Measurements from ENCODE around the gene PEX26.
"Not testable (repeated sequence)": the region's sequence is repeated elsewhere in the genome, so short reads cannot be mapped to it uniquely, and the experiment has no call there.

PEX26 gene

GRCh38 chr22:18060646-18061620 is 16.9 kb upstream of the PEX26 start:
- Histone ChIP-seq H3K4me3 (no peak overlapping the region), H3K27ac (no peak overlapping the region), H3K9me3 (ENCODE audit: low read depth, low read length) (no peaks in the 10 kb centered on the region), H3K9ac (ENCODE audit: insufficient read length) (no peak overlapping the region), H3K36me3 (ENCODE audit: insufficient read depth, low read length) (no peaks in the 10 kb centered on the region)
- DNase-seq (ENCODE audit: low read depth, low spot score): no peak
- TF ChIP-seq FOXP2 (optimal IDR thresholded peaks at IDR 0.05; ENCODE audit: control extremely low read depth, extremely low read length, insufficient read depth) (no peak), POLR2AphosphoS5 (IDR thresholded peaks at IDR 0.05; ENCODE audit: borderline replicate concordance, low read depth, low read length) (no peak), EZH2 (IDR thresholded peaks at IDR 0.05) (no peak)

GRCh38 chr22:18062421-18062820 is 15.4 kb upstream of the PEX26 start:
- no peak for DNase-seq (ENCODE audit: low read depth, low spot score)
- Histone ChIP-seq H3K9me3 (ENCODE audit: low read depth, low read length) (no peaks in the 10 kb centered on the region), H3K27ac (peak overlapping the region; percentile 99), H3K9ac (ENCODE audit: insufficient read length) (peak overlapping the region; percentile 67), H3K4me3 (no peak overlapping the region), H3K36me3 (ENCODE audit: insufficient read depth, low read length) (no peaks in the 10 kb centered on the region)
- TF ChIP-seq POLR2AphosphoS5 (IDR thresholded peaks at IDR 0.05; ENCODE audit: borderline replicate concordance, low read depth, low read length) (no peak), EZH2 (IDR thresholded peaks at IDR 0.05) (no peak), FOXP2 (optimal IDR thresholded peaks at IDR 0.05; ENCODE audit: control extremely low read depth, extremely low read length, insufficient read depth) (no peak)

GRCh38 chr22:18063306-18063705 is 14.5 kb upstream of the PEX26 start:
- Histone ChIP-seq H3K9ac (ENCODE audit: insufficient read length) (peak overlapping the region; percentile 67), H3K4me3 (peak overlapping the region; percentile 67), H3K27ac (peak overlapping the region; percentile 99), H3K36me3 (ENCODE audit: insufficient read depth, low read length) (no peaks in the 10 kb centered on the region), H3K9me3 (ENCODE audit: low read depth, low read length) (no peaks in the 10 kb centered on the region)
- DNase-seq (ENCODE audit: low read depth, low spot score): peak; percentile 78
- TF ChIP-seq EZH2 (IDR thresholded peaks at IDR 0.05) (no peak), POLR2AphosphoS5 (IDR thresholded peaks at IDR 0.05; ENCODE audit: borderline replicate concordance, low read depth, low read length) (no peak), FOXP2 (optimal IDR thresholded peaks at IDR 0.05; ENCODE audit: control extremely low read depth, extremely low read length, insufficient read depth) (no peak)

- Histone ChIP-seq H3K27ac (peak overlapping the region; percentile 99), H3K4me3 (peak overlapping the region; percentile 67), H3K9ac (ENCODE audit: insufficient read length) (peak overlapping the region; percentile 67)
- H3K9me3 ChIP-seq (ENCODE audit: low read depth, low read length); H3K36me3 ChIP-seq (ENCODE audit: insufficient read depth, low read length): not testable (repeated sequence)
- peak; percentile 82 for DNase-seq (ENCODE audit: low read depth, low spot score)
Measured at GRCh38 chr22:18063715-18064114, 14.1 kb upstream of the PEX26 start.

- H3K9ac ChIP-seq (ENCODE audit: insufficient read length): peak overlapping the region; percentile 32
- DNase-seq (ENCODE audit: low read depth, low spot score): no peak
- H3K9me3 ChIP-seq (ENCODE audit: low read depth, low read length): no peaks in the 10 kb centered on the region
- no peaks in the 10 kb centered on the region for H3K36me3 ChIP-seq (ENCODE audit: insufficient read depth, low read length)
- TF ChIP-seq EZH2 (IDR thresholded peaks at IDR 0.05) (no peak), FOXP2 (optimal IDR thresholded peaks at IDR 0.05; ENCODE audit: control extremely low read depth, extremely low read length, insufficient read depth) (no peak), POLR2AphosphoS5 (IDR thresholded peaks at IDR 0.05; ENCODE audit: borderline replicate concordance, low read depth, low read length) (no peak)
- H3K4me3 ChIP-seq: no peak overlapping the region
- H3K27ac ChIP-seq: peak overlapping the region; percentile 91
Measured at GRCh38 chr22:18064636-18065035, 13.2 kb upstream of the PEX26 start.

- H3K36me3 ChIP-seq (ENCODE audit: insufficient read depth, low read length): no peaks in the 10 kb centered on the region
- no peak overlapping the region for H3K4me3 ChIP-seq
- no peaks in the 10 kb centered on the region for H3K9me3 ChIP-seq (ENCODE audit: low read depth, low read length)
- no peak for DNase-seq (ENCODE audit: low read depth, low spot score)
- H3K27ac ChIP-seq: no peak overlapping the region
- no peak overlapping the region for H3K9ac ChIP-seq (ENCODE audit: insufficient read length)
- TF ChIP-seq FOXP2 (optimal IDR thresholded peaks at IDR 0.05; ENCODE audit: control extremely low read depth, extremely low read length, insufficient read depth) (no peak), EZH2 (IDR thresholded peaks at IDR 0.05) (no peak), POLR2AphosphoS5 (IDR thresholded peaks at IDR 0.05; ENCODE audit: borderline replicate concordance, low read depth, low read length) (no peak)
Measured at GRCh38 chr22:18065256-18065655, 12.5 kb upstream of the PEX26 start.

- Histone ChIP-seq H3K9ac (ENCODE audit: insufficient read length) (no peak overlapping the region), H3K4me3 (no peak overlapping the region), H3K9me3 (ENCODE audit: low read depth, low read length) (no peaks in the 10 kb centered on the region), H3K36me3 (ENCODE audit: insufficient read depth, low read length) (no peaks in the 10 kb centered on the region), H3K27ac (no peak overlapping the region)
- TF ChIP-seq POLR2AphosphoS5 (IDR thresholded peaks at IDR 0.05; ENCODE audit: borderline replicate concordance, low read depth, low read length): no peak
- TF ChIP-seq FOXP2 (optimal IDR thresholded peaks at IDR 0.05; ENCODE audit: control extremely low read depth, extremely low read length, insufficient read depth): no peak
- TF ChIP-seq EZH2 (IDR thresholded peaks at IDR 0.05): no peak
- no peak for DNase-seq (ENCODE audit: low read depth, low spot score)
Measured at GRCh38 chr22:18066181-18066859, 11.5 kb upstream of the PEX26 start.

- H3K4me3 ChIP-seq: no peak overlapping the region
- no peaks in the 10 kb centered on the region for H3K36me3 ChIP-seq (ENCODE audit: insufficient read depth, low read length)
- no peak overlapping the region for H3K9ac ChIP-seq (ENCODE audit: insufficient read length)
- TF ChIP-seq POLR2AphosphoS5 (IDR thresholded peaks at IDR 0.05; ENCODE audit: borderline replicate concordance, low read depth, low read length) (no peak), FOXP2 (optimal IDR thresholded peaks at IDR 0.05; ENCODE audit: control extremely low read depth, extremely low read length, insufficient read depth) (no peak)
- DNase-seq (ENCODE audit: low read depth, low spot score): no peak
- H3K9me3 ChIP-seq (ENCODE audit: low read depth, low read length): no peaks in the 10 kb centered on the region
- H3K27ac ChIP-seq: no peak overlapping the region
Measured at GRCh38 chr22:18067121-18067520, 10.7 kb upstream of the PEX26 start.
